COLO829 (cell line): ENCODE results near the gene KDR.

Experiments used
- DNase-seq: peaks from one replicate; pipeline ENCODE4 v3.0.0; 2012; ENCODE audit warnings: low spot score

KDR gene

DNA sequence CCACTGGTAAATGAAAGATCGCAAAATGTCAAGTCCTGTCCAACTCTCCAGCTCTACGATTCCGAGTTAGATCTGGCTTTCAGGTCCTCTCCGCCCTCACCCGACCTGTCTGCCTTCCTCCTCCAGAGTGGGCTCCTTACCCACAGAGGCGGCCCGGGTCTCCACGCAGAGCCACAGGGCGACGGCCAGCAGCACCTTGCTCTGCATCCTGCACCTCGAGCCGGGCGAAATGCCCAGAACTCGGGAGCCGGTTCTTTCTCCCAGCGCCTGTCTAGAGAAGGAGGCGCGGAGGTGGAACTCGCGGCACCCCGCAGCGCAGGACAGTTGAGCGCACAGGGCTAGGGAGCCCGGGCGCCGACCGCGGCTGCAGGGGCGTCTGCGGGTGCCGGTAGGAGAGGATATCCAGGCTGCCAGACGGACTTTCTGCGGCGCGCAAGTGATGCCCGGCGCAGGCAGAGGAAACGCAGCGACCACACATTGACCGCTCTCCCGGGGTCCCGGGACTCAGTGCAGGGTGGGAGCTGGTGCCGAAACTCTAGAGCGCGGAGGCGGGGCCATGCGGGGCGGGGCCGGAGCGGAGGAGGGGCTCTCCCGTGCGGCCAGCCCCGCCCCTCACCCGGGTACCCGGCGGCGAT lies at the start of gene KDR:
Gene KDR (minus strand): TSS at position 509 of the 635 bp plus-strand sequence. CDS start 302 bp downstream, at position 207.
- DNase-seq: no peak

DNA sequence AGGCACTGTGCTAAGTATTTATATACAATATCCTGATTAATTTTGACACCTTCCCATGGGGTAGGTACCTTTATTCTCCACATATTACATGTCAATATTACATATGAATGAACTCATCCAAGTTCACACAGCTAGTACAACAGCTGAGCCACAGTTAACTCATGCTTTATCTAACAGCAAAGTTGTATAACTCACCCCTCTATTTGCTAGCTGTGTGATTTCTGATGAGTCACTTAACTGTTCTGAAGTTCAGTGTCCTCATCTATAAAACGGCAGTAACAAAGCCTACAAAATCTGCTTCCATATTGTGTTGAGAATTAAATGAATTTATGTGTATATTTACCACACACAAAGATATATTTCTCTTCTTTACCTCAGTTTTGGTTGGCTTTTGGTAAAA lies 48.2 kb upstream of the KDR start:
- DNase-seq: no peak

DNA sequence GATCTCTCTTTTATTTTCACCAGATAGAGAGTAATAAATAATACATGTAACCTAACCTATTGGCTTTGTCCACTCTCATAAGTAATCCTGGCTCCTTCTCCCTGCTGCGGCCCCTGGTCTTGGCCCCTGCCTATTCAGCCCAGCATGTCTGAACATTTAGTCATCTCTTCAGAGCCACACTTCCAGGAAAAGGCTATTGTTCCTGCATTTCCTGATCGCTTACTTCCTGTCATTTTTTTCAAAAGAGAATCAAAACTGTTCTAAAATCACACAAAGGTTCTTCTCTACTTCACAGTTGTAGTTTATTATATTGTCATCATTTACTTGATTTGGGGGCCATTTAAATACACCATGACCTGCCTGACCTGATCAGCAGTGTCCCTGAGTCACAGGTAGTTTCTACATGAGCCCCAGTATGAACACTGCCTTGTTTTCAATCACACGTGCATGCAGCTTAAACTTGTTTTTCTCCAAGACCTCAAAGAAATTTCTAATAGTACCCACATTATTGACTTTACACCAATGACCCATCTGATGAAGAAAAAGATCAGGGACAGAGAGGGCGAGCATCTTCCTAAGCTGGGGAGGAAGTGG lies 47.4 kb upstream of the KDR start:
- peak; percentile 47 for DNase-seq

DNA sequence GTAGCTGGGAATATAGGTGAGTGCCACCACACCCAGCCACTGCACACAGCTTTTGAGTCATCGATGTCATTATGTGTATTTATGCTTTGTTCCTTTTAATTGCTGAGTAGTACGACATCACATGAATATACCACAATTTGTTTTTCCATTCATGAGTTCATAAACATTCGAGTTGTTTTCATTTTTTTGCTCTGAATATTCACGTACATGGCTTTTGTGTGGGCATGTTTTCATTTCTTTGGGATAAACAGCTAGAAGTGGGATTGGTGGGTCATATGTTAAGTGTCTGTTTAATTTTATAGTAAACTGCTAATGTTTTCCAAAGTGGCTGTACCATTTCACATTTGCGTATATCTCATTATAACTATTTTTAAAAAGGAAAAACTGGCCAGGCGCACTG lies 45.1 kb upstream of the KDR start:
- DNase-seq: no peak

DNA sequence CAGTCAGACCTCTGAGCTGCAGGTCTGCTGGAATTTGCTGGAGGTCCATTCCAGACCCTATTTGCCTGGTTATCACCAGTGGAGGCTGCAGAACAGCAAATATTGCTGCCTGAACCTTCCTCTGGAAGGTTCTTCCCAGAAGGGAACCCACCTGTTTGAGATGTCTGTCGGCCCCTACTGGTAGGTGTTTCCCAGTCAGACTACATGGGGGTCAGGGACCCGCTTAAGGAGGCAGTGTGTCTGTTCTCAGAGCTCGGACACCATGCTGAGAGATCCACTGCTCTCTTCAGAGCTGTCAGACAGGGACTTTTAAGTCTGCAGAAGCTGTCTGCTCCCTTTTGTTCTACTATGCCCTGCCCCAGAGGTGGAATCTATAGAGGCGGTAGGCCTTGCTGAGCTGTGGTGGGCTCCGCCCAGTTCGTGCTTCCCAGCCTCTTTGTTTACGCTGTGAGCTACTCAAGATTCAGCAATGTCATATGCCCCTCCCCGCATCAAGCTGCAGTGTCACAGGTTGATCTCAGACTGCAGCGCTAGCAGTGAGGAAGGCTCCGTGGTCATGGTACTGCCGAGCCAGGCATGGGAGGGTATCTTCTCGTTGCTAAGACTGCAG lies 44.1 kb upstream of the KDR start:
- DNase-seq: no peak

DNA sequence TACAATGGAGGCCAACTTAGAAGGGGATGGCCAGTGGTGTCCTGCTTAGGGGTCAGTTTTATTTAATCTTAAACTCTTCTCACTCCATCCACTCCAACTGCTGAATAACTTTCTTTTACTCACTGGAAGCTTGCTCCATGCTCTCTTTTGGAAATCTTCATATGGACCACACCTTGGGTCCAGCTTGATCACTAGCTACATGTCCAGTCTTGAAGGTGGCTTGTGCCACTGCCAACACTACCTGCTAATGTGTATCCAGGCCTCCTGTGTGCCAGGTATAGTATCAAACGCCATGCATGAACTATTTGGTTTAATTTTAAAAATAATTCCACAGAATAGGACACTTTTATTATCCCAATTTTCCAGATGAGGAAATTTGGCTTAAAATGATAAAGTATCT lies 37.0 kb upstream of the KDR start:
- DNase-seq: no peak

DNA sequence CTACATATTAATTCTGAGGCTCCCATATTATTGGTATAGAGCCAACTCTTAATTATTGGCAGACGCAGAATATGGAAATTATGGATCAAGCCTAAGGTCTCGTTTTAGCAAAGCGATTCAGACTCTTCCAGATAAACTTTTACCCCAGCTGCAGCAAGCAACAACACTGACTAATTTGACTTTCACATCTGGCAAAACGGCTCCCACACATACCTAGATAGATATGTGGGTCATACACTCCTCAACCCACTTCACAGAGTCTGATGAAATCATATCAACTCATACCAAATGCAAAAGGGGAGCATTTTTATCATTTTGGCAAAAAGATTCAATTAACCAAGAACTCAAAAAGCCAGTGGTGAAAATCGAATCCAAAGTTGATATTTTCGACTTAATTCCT lies 36.3 kb upstream of the KDR start:
- DNase-seq: no peak

DNA sequence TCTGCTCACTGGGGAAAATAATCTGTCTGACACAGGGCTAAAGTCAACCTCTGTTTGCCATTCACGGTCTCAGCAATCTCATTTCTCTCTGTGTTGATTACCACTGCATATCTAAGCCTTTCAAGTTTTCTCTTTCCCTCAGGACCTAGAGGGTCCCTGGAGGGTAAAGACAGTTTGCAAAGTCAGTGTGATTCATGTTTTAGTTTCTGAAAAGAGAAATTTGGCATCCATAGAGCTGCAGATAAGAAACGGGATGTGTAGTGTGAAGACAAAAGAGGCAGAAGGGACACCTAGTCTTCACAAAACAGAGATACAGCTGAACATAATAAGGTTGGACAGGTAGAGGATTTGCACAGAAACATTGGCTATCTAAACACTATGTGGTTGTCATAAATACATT lies 34.5 kb upstream of the KDR start:
- DNase-seq: no peak

DNA sequence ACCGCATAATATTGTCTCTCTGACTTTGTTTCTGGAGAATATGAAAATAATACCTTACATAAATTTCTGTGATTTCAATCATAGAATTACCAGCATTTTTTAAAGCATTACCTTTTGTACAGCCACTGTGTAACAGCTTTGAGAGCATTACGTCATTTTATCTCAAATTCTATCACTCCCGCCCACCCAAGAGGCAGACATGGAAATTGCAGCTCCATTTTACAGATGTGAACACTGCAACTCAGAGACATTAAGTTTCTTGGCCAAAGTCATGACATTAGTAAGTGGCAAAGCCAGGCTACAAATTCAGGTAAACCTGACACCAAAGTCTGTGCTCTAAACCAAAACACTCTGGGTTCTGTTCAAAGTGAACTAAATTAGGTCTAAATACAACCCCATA lies 33.6 kb upstream of the KDR start:
- DNase-seq: no peak

DNA sequence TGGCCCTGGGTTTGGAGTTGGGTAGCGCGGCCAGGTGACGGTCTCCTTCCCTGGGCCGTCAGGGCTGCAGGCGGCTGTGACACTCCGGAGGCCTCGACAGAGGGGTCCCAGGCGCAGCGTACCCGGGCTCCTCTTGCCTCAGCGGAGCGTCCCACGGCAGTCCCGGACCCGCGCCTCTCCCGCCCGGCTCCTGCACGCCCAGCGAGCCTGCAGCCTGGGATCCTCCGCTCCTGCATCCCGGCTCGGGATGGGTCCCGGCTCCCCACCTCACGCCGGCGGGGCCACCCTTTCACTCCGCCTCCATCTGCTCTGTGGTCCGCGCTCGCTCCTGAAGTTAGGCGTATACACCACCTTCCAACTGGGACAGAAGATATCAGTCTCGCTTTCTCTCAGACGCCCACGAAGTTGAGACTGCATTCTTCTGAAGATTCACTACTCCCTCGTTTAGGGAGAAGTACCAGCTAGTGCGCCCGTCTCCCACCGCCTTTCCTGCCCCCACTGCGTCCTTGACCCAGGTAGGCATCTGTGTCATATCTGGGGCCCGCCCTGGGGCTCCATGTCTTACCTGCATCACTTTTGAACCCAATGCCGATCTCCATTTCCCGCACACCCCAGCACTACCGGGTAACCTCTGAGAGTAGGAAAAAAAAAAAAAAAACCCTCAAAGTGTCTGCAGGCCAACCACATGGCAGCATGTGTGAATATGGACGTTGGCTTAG lies 32.3 kb upstream of the KDR start:
- DNase-seq: no peak

DNA sequence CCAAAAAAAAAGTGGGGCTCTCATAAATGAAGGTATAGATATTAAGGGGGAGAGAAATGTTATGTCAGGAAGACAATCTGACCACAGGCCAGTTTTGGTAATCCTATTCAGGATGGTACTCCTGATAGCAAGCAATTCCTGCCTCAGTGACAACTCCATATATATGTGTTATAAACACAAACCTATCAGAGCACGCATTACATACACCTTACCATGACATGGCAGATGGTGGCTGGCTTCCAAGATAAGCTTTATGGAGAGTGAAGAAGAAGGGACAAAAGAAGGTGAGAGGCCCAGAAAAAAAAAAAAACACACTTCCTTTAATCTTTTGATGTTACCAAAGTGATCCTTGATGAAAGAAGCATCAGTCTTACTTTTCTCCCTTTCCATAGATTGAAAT lies 29.5 kb upstream of the KDR start:
- no peak for DNase-seq

DNA sequence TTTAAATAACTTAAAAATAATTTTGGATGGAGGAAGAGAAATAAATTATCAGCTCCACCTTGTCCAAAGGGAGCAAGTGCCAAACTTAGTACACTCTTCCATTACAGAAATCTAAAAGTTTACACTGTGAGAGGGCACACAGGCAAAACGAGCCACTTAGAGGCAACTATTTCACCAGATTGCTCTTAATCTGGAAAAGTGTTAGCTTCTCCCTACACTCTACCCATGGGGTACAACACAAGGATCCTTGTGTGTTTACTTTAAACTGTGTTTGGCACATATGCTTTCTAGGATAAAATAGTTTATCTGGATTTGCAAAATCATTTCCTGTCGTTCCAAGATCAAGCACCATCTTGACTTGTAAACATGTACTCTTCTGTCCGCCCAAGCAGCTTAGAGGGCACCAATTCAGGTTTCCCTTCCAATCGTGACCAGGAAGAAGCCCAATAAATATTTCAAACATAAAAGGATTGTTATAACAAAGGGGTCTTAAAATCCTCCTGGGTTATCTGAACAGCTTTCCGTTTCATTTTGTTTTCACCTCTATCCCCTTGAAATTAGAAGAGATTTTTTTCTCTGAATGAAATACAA lies 29.0 kb upstream of the KDR start:
- no peak for DNase-seq

DNA sequence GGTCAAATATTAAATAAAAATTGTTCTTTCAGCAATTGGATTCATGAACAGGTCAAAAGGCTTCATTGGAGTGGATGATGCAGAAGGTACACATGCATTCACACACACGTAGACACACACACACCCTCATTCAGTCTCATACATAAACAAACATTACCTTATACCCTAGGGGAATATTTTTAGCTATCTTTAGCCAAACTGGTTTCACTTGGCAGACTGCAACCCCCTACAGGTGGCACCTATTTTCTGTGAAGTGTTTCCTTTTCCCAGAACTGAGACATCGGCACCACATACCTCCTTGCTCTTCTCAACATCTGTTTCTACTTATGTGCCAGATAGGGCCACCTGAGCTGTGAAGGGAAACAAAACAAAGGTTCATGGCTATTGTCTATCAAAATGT lies 18.5 kb upstream of the KDR start:
- DNase-seq: no peak

DNA sequence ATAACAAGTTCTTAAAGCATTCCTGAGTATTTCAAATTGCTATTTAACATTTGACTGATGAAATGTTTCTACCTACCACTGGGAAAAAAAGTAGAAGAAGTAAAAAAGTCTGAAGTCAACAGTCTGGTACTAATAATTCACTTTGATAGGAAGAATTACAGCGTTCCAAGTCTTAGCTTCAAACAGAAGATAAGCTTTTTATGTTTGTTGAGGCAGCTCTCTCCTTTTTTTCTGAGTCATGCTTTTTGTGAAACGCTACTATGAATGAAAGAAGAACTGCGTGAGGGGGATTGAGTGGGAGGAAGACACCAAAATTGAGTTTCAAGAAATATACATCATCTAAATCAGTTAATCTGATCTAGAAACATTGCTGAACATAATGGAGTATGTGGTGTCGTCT lies 13.0 kb upstream of the KDR start:
- DNase-seq: no peak

DNA sequence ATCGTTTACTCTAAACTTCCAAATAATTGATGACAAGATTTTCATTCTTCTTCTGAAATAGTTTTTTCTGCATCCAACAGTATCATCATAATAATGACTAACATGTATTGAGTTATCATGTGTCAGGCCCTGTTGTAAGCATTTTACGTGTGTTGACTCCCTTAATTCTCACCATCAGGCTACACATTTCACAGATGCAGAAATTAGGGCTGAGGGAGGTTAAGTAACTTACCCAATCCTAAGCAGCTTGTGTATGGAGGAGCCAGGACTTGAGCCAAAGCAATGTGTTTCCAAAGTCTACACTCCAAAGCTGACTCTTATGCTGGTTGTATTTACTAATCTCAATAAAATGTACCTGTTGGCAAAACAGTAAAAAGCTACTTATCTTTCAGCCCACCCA lies 11.2 kb upstream of the KDR start:
- DNase-seq: no peak

DNA sequence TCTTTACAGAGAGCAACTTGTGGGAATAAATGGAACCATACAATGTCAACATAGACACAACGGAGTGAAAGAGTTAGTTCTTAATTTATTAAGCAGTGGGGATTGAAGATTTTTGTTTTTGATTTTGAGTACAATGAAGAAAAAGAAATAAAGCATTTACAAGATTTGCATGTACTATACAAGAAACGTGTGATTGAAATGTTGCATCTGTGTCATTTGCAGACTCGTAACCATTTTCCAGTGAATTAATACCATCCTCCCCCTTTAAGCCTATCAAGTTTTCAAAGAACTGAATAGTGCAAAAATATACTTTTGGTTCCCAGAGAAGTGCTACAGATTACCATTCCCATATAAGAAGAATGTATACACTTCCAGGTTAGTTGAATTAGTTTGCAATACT lies 8.6 kb upstream of the KDR start:
- no peak for DNase-seq

DNA sequence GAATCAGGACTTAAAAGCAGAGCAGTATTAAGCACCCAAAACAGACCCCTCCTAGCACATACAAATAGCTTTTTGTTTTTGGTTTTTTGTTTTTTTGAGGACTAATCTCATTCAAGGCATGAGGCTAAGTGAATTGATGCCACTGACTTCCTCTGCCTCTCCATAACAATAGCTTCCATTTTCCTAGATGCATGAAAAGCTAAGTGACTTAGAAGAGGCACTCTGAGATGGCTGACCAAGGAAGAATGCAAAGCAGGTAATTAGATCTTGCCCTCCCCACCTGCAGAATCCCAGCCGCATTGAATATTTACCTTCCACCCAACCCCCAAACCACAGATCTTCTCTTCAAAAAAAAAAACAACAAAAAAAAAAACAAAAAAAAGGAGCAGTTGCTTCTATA lies 7.4 kb upstream of the KDR start:
- no peak for DNase-seq

DNA sequence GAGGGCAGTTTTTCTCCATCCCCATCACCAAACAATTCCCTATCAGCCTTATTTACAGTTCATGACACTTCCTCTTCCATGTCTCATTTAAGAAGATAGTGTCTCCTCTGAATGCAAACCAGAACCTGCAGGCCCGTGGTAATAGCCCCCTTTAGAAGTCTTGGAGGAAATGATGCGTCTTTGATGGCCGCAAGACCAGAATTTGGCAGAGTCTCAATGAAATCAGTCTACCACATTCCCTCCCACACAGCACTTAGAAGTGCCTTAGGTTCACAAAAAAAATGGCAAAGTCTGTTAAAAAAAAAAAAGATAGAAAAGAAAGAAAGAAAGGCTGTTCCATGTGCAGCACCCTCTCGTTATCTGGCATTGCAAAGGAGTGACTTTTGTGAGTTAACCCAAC lies 2.1 kb upstream of the KDR start:
- peak; percentile 76 for DNase-seq

DNA sequence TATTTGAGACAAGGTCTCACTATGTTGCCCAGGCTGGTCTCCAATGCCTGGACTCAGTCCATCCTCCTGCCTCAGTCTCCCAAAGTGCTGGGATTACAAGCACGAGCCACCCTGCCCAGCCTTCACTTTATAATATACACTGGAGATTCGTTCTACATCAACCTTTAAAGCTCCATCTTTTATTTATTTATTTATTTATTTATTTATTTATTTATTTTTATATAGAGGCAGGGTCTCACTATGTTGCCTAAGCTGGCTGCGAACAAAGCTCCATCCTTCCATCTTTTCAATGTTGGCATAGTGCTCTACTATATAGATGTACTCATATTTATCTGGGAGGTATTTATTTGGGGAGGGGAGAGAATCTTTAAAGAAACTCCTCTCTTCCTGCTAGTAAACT lies 1.7 kb upstream of the KDR start:
- no peak for DNase-seq

DNA sequence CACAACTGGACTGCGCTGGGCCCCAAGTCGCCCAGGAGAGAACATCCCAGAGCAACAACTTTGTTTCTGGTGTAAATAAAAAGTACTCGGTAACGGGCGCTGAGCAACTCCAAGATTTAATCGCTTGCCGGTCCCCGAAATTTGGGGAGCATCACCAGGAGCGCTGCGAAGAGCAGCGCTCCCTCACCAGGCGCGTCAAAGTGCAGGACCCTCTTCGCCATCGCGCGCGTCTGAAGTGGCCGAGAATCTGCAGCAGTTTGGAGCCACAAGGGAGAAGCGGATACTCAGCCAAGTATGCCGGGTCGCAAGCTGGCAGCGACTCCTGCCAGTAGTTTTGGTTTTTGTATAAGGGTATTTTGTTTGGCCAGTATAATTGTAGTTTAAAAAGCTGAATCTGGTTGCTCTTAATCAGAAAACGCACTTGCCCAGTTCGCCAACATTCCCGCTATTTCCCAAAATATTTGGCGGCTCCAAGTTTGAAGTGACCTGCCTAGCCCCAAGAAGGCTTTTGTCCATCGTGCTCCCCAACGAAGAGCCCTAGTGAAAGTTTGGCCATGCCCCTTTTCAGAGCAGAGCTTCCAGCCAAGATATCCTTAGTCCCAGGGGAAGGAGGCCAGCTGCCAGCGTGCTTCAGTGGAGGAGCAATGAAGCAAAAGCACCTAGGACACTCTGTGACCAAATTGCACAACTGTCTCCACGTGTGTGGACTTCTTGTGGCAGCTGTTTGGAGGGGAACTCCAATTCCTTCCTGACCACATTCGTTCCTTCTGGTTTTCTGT lies 557 bp upstream of the KDR start:
- no peak for DNase-seq

DNA sequence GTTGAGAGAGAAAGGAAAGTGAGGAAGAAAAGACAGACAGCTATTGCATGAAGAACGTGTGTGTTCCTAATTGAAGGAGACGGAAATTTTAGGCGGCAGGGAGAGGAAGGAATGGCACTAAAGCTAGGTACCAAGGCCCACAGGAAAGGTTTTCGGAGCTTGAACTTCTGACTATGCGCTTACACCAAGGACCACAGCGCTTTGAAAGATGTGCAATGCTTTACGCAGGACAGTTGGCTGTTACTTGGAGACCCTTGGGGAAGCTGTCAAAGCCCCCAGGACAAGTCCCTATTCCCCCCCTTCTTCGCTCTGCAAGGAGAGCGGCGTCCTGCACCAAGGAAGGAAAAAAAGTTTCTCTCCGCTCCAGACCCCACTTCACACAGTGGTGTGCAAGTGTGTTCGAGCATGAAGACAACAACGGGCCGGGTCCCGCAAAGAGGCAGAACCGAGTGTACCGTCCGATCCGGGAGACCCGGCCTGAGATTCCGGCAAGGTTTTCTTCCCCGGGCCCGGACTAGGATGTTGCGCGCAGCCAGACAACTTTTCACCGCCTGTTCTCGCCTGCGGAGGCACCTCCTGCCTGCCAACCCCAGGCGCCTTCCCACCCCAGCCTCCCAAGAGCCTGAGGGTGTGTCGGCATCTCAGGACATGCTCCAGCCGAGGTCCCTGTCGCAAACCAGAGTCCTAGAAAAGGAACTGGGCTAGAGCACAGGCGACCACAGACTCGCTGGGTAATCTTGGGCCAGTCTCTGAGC lies 896 bp downstream of the KDR start:
- no peak for DNase-seq
